Tibial nerve (tissue), 4 donors: Measurements from ENCODE around the gene DNAJB6.

Experiments used
- CTCF ChIP-seq, 5 experiments: fragments of 200-600 bp in 3 of 5; fragments of 450-650 bp in 2 of 5; sonication (generic) in 3 of 5; IDR thresholded peaks; one replicate each; pipeline ENCODE4 v1.5.1; 2016 to 2019; ENCODE audit warnings: antibody characterized with exemption in 5 of 5, mild to moderate bottlenecking in 3 of 5, moderate library complexity in 2 of 5
- EP300 ChIP-seq, 2 donors: sonication (generic); formaldehyde crosslinking; IDR thresholded peaks; one replicate each; pipeline ENCODE4 v1.6.1; 2017; ENCODE audit warnings: antibody characterized with exemption in 2 of 2, mild to moderate bottlenecking in 1 of 2

GRCh38 chr7:157429680-157430224 is 92.9 kb downstream of the DNAJB6 start:
- TF ChIP-seq CTCF (IDR thresholded peaks at IDR 0.05) (no peak), EP300 (IDR thresholded peaks at IDR 0.05) (no peak)
